Measurements from ENCODE around the gene MAN1A2. TPM values are rescaled to one million over a fixed set of nuclear protein-coding genes. Genes with fewer than 3 reads are reported as not detected.
"Not testable (repeated sequence)": the region's sequence is repeated elsewhere in the genome, so short reads cannot be mapped to it uniquely, and the experiment has no call there.

MAN1A2 gene
- polyA plus RNA-seq (ENCODE audit: insufficient read length in 3 of 3) = 10 to 100 TPM; 47.2 to 51.4 (median 48.7) TPM

- DNase-seq (ENCODE audit: low read depth in 3 of 3, low spot score in 2 of 3) = peak in 2 of 3 donors; percentile 57 to 59
Measured at GRCh38 chr1:117367046-117368025, at the start of gene MAN1A2. MAN1A2 (plus strand) TSS chr1:117367449; CDS start chr1:117368184, 735 bp downstream.

- DNase-seq (ENCODE audit: low read depth in 3 of 3, low spot score in 2 of 3) = no peak
Measured at GRCh38 chr1:117318011-117318410, 49.2 kb upstream of the MAN1A2 start.

- no peak for DNase-seq (ENCODE audit: low read depth in 3 of 3, low spot score in 2 of 3)
Measured at GRCh38 chr1:117318426-117318825, 48.8 kb upstream of the MAN1A2 start.

- no peak for DNase-seq (ENCODE audit: low read depth in 3 of 3, low spot score in 2 of 3)
Measured at GRCh38 chr1:117320515-117320914, 46.7 kb upstream of the MAN1A2 start.

GRCh38 chr1:117321680-117322609, 45.3 kb upstream of the MAN1A2 start:
- DNase-seq (ENCODE audit: low read depth in 3 of 3, low spot score in 2 of 3) = no peak

- DNase-seq (ENCODE audit: low read depth in 3 of 3, low spot score in 2 of 3) = no peak
Measured at GRCh38 chr1:117324357-117324756, 42.9 kb upstream of the MAN1A2 start.

- not testable (repeated sequence) for DNase-seq (ENCODE audit: low read depth in 3 of 3, low spot score in 2 of 3)
Measured at GRCh38 chr1:117326035-117326434, 41.2 kb upstream of the MAN1A2 start.

GRCh38 chr1:117327011-117327410, 40.2 kb upstream of the MAN1A2 start:
- DNase-seq (ENCODE audit: low read depth in 3 of 3, low spot score in 2 of 3) = no peak

GRCh38 chr1:117335376-117336086, 31.7 kb upstream of the MAN1A2 start:
- DNase-seq (ENCODE audit: low read depth in 3 of 3, low spot score in 2 of 3) = no peak

- DNase-seq (ENCODE audit: low read depth in 3 of 3, low spot score in 2 of 3) = no peak
Measured at GRCh38 chr1:117336088-117336817, 31.0 kb upstream of the MAN1A2 start.

GRCh38 chr1:117339866-117340700, 27.2 kb upstream of the MAN1A2 start:
- DNase-seq (ENCODE audit: low read depth in 3 of 3, low spot score in 2 of 3) = peak in 1 of 3 donors; percentile 39

GRCh38 chr1:117341123-117341522, 26.1 kb upstream of the MAN1A2 start:
- no peak for DNase-seq (ENCODE audit: low read depth in 3 of 3, low spot score in 2 of 3)

- no peak for DNase-seq (ENCODE audit: low read depth in 3 of 3, low spot score in 2 of 3)
Measured at GRCh38 chr1:117342397-117342796, 24.9 kb upstream of the MAN1A2 start.

GRCh38 chr1:117346206-117346928, 20.9 kb upstream of the MAN1A2 start:
- no peak for DNase-seq (ENCODE audit: low read depth in 3 of 3, low spot score in 2 of 3)

- DNase-seq (ENCODE audit: low read depth in 3 of 3, low spot score in 2 of 3) = no peak
Measured at GRCh38 chr1:117347907-117348306, 19.3 kb upstream of the MAN1A2 start.

- DNase-seq (ENCODE audit: low read depth in 3 of 3, low spot score in 2 of 3) = not testable (repeated sequence)
Measured at GRCh38 chr1:117352695-117353094, 14.6 kb upstream of the MAN1A2 start.

GRCh38 chr1:117357833-117358603, 9.2 kb upstream of the MAN1A2 start:
- not testable (repeated sequence) for DNase-seq (ENCODE audit: low read depth in 3 of 3, low spot score in 2 of 3)

GRCh38 chr1:117358604-117358887, 8.7 kb upstream of the MAN1A2 start:
- not testable (repeated sequence) for DNase-seq (ENCODE audit: low read depth in 3 of 3, low spot score in 2 of 3)
